ENCODE data around the gene PITX2. TPM values are rescaled to one million over a fixed set of nuclear protein-coding genes. Genes with fewer than 3 reads are reported as not detected.

The PITX2 gene
- total RNA-seq, 4 donors from 2014 or later = 17.4 to 48.6 (median 34.0) TPM

- Histone ChIP-seq H3K4me1 (no peaks in the 10 kb centered on the region), H3K4me3 (no peak overlapping the region), H3K36me3 (no peaks in the 10 kb centered on the region), H3K9me3 (no peaks in the 10 kb centered on the region), H3K27me3 (no peaks in the 10 kb centered on the region), H3K27ac (replicated peaks in 1 of 4) (no peak overlapping the region)
- intact Hi-C loops (cut with DNase I) = no loop called here
- WGBS = 82% methylated on average over 3 of the region's 3 CpGs
- DNase-seq (ENCODE audit: extremely low spot score) = no peak
- no peak for TF ChIP-seq CTCF (IDR thresholded peaks at IDR 0.05)
- no peak for TF ChIP-seq POLR2A (IDR thresholded peaks at IDR 0.05; ENCODE audit: low read depth)
- TF ChIP-seq EP300 (IDR thresholded peaks at IDR 0.05) = no peak
- TF ChIP-seq POLR2AphosphoS5 (IDR thresholded peaks at IDR 0.05) = no peak
These were observed 43.2 kb upstream of the PITX2 start for GRCh38 chr4:110666030-110666429.

DNA sequence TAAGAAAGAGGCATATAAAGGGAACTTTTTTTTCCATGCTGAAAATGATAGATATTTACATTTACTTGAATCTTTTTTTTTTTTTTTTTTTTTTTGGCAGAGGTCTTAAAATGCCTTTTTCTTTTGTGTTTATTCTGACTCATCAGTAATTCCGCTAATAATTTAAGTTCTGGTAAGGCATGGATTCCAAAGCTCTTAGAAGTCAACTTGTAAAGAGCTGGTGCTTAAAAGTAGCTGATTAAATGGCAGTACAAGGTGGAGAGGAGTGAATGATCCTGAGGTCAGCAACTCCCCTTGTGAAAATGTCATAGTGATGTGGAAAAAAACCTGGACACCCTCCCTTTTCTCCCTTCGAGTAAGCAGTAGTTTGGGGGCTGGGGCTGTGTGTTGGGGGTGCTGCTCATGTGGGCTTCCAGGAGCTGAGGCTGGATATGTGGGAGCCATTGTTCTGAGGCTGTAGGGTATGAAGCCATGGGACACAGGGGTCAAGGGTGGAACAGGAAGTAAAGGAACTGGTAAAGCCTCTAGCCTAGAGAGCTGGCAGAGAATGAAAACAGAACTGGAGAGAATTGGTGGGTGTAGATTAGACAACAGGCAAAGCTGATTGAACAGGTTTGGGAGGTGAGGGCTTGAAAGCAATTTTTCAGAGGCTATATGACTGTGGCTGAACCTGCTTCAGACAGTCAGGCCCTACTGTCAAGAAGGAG, 41.0 kb upstream of the PITX2 start:
- no peak overlapping the region for H3K27ac ChIP-seq (replicated peaks in 1 of 4)
- no peak for DNase-seq (ENCODE audit: extremely low spot score)
- no peaks in the 10 kb centered on the region for H3K4me1 ChIP-seq
- no peak overlapping the region for H3K4me3 ChIP-seq
- H3K27me3 ChIP-seq = no peaks in the 10 kb centered on the region
- intact Hi-C loops (cut with DNase I) = no loop called here
- H3K9me3 ChIP-seq = no peaks in the 10 kb centered on the region
- no peak for TF ChIP-seq POLR2AphosphoS5 (IDR thresholded peaks at IDR 0.05)
- no peak for TF ChIP-seq EP300 (IDR thresholded peaks at IDR 0.05)
- TF ChIP-seq POLR2A (IDR thresholded peaks at IDR 0.05; ENCODE audit: low read depth) = no peak
- no peak for TF ChIP-seq CTCF (IDR thresholded peaks at IDR 0.05)
- 61% methylated on average over 2 of the region's 2 CpGs for WGBS
- no peaks in the 10 kb centered on the region for H3K36me3 ChIP-seq

- 68% methylated on average over 1 of the region's 1 CpG for WGBS
- TF ChIP-seq POLR2AphosphoS5 (IDR thresholded peaks at IDR 0.05) (no peak), EP300 (IDR thresholded peaks at IDR 0.05) (no peak), POLR2A (IDR thresholded peaks at IDR 0.05; ENCODE audit: low read depth) (no peak), CTCF (IDR thresholded peaks at IDR 0.05) (no peak)
- H3K4me1 ChIP-seq = no peaks in the 10 kb centered on the region
- no peaks in the 10 kb centered on the region for H3K9me3 ChIP-seq
- no peak overlapping the region for H3K27ac ChIP-seq (replicated peaks in 1 of 4)
- H3K27me3 ChIP-seq = no peaks in the 10 kb centered on the region
- intact Hi-C loops (cut with DNase I) = no loop called here
- no peaks in the 10 kb centered on the region for H3K36me3 ChIP-seq
- no peak for DNase-seq (ENCODE audit: extremely low spot score)
- no peak overlapping the region for H3K4me3 ChIP-seq
These were observed 40.3 kb upstream of the PITX2 start for GRCh38 chr4:110663206-110663605.

DNA sequence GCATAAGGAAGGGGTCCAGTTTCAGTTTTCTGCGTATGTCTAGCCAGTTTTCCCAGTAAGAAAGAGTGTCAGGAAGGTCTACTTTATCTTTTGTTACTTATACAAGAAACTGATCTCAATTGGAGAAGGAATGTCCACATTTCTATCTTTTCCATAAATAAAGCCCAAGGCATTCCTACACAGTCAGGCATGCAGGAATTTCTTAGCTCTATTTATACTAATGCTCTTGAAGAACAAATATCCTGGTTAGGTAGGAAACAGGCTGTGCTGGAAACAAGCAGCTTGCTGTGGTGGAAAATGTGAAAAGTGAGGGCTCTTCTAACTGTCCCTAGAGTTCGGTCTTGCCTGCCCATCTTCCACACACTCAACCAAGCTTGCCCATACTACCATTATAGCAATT, 37.9 kb upstream of the PITX2 start:
- no peaks in the 10 kb centered on the region for H3K9me3 ChIP-seq
- no peaks in the 10 kb centered on the region for H3K27me3 ChIP-seq
- intact Hi-C loops (cut with DNase I) = no loop called here
- H3K4me3 ChIP-seq = no peak overlapping the region
- DNase-seq (ENCODE audit: extremely low spot score) = no peak
- H3K36me3 ChIP-seq = no peaks in the 10 kb centered on the region
- no peak overlapping the region for H3K27ac ChIP-seq (replicated peaks in 1 of 4)
- WGBS = 86% methylated on average over 2 of the region's 2 CpGs
- TF ChIP-seq EP300 (IDR thresholded peaks at IDR 0.05) (no peak), POLR2AphosphoS5 (IDR thresholded peaks at IDR 0.05) (no peak), POLR2A (IDR thresholded peaks at IDR 0.05; ENCODE audit: low read depth) (no peak), CTCF (IDR thresholded peaks at IDR 0.05) (no peak)
- no peaks in the 10 kb centered on the region for H3K4me1 ChIP-seq

- H3K9me3 ChIP-seq = no peaks in the 10 kb centered on the region
- no peak overlapping the region for H3K4me3 ChIP-seq
- H3K4me1 ChIP-seq = no peaks in the 10 kb centered on the region
- H3K36me3 ChIP-seq = no peaks in the 10 kb centered on the region
- intact Hi-C loops (cut with DNase I) = no loop called here
- no peak overlapping the region for H3K27ac ChIP-seq (replicated peaks in 1 of 4)
- DNase-seq (ENCODE audit: extremely low spot score) = no peak
- TF ChIP-seq POLR2AphosphoS5 (IDR thresholded peaks at IDR 0.05) = no peak
- no peak for TF ChIP-seq CTCF (IDR thresholded peaks at IDR 0.05)
- no peak for TF ChIP-seq EP300 (IDR thresholded peaks at IDR 0.05)
- TF ChIP-seq POLR2A (IDR thresholded peaks at IDR 0.05; ENCODE audit: low read depth) = no peak
- H3K27me3 ChIP-seq = no peaks in the 10 kb centered on the region
These were observed 31.4 kb upstream of the PITX2 start for GRCh38 chr4:110654254-110654635.
